Activated CD8-positive, alpha-beta memory T cell treated with anti-CD3 and anti-CD28 coated beads for 1 hour (primary cell): ENCODE data around the gene LHPP.

ENCODE experiments used
- DNase-seq, 2 donors: peaks; one replicate each; pipeline ENCODE4 v3.0.0-alpha.2; 2020; ENCODE audit warnings: low read depth in 1 of 2; ENCODE audit errors: extremely low read depth in 1 of 2

Gene LHPP

GRCh38 chr10:124590216-124591122, 128.8 kb downstream of the LHPP start:
- DNase-seq, result no peak

DNA sequence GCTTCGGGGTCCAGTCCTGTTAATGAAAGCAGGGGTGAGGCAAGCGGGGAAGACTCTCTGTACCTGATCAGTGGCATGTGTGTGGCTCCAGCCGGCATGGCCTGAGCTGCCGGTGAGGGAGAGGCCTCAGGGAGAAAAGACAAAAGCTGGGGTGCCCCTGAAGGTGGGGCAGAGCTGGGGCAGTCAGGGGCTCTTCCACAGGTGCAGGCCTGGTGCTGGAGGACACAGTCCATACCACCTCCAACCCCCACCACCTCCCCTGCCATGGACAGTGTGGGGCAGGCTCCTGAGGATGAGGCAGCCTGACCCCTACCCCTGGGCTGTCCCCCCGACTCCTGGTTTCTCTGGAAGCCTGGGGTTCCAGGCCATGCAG, 129.5 kb downstream of the LHPP start:
- DNase-seq, result no peak

GRCh38 chr10:124592101-124592500, 130.5 kb downstream of the LHPP start:
- DNase-seq, result no peak

GRCh38 chr10:124592736-124593430, 131.3 kb downstream of the LHPP start:
- DNase-seq, result no peak

DNA sequence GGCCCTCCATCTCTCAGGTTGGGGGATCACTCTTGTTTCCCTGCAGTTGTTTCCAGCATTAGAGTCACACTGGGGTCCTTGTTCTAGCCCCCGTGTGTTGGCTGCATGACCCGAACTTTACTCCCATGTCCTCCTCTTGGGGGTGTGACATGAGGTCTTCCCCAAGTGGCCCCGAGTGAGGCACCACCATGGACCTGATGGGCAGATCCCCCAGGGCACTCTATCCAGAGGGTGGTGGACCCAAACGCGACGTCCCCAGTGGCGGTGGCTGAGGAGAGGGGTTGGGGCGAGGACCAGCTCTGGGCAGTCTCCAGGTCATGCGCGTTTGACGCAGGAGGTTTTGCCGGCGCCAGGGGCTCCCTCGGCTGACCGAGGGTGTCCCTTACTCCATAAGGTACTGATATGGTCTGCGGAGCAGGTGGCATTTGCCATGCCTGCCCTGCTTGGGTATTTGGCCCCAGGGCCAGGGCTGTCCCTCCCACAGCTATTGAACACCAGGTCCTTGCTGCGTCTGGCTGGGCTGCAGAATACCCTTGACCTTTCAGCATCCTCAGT, 131.9 kb downstream of the LHPP start:
- DNase-seq, result no peak

DNA sequence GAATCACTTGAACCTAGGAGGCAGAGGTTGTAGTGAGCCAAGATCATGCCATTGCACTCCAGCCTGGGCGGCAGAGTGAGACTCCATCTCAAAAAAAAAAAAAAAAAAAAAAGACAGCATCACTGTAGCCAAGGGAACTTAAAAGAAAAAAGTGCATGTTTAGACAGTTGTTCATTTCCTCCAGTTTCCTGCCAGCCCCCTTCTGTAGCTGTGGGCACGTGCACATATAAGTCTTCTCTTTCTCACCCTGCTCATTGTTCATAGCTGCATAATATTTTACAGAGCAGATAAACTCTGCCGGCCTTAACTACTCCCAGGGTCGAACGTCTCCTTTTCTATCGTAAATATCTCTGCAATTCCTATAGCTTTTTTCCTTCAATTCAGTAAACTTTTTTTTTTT, 132.6 kb downstream of the LHPP start:
- no peak for DNase-seq

DNA sequence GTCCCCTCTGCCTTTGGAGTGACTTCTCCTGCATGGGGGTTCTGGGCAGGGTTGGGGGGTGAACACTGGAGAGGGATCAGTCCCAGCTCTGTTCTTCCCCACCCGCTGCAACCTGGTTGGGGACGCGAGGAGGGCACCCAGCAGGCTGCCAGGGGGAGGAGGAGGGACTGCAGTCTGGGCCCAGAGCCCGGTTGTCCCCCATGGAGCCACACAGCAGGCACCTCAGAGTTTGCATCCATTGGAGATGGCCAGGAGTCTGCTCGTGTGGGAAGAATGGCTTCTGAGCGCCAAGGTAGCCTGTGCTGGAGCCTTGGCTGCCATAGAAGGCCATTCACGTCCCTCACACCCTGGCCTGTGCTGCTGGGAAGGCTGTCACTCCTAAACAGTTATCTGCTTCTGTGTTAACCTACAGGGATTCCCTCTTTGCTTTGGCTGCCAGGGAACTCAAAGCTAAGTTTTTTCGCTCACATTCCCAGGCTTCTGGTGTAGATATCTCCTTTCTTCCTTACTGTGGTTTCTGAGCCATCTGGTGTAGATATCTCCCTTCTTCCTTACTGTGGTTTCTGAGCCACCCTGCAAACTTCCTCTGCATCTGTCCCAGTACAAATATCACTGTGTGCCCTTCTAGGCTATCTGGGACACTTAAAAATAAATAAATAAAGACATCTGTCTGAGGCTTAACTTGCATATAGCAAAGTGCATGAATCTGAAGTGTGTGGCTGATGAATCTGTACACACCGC, 133.7 kb downstream of the LHPP start:
- DNase-seq, result no peak

GRCh38 chr10:124596116-124596785, 134.6 kb downstream of the LHPP start:
- DNase-seq, result no peak

DNA sequence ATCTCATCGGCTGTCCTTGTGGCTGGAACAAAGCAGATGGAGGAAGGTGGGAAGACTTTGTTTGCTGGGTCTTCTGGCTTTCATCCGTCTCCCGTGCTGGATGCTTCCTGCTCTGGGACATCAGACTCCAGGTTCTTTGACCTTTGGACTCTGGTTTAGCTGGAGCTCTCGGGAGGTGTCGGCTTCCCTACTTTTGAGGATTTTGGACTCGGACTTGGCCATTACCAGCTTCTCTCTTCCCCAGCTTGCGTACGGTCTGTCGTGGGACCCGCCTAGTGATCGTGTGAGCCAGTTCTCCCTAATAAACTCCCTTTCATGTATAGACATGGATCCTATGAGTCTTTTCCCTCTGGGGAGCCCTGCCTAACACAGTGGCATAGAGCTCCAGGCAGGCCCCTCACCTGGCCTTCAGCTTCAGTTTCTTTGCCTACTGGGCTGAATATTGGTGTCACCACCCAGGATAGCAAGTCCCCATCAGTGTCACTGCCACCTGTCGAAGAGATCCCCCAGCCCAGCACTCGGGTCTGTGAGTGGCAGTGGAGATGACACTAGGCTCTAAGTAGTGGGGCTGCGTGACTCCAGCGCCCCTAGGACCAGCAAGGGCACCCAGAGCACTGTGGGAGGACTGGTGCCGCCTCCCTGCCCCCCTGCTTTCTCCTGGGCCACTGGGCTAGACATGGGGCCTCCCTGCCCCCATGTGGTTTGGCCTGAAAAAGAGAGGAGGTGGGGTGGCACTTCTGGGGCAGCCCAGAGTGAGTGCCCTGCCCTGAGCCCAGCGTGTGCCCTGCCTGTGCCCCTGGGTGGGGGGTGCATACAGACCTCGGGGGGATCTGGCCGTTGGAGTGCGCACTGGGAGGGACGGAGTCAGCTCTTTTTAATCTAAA, 135.6 kb downstream of the LHPP start:
- DNase-seq, result no peak

DNA sequence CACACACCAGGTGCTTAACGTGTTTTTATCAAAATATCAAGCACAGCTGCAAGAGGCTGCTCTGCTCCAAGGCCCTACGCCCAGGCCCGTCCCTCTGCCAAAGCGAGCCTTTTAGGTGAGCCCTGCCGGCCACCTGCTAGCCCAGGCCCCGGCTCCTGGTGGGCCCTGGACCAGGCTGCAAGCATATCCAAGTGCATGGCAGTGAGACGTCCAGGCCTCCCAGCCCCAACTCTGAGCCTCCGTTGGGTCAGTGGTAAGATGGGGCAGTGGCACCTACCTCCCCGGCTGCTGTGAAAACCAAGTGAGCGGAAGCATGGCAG, 136.2 kb downstream of the LHPP start:
- DNase-seq, result no peak

DNA sequence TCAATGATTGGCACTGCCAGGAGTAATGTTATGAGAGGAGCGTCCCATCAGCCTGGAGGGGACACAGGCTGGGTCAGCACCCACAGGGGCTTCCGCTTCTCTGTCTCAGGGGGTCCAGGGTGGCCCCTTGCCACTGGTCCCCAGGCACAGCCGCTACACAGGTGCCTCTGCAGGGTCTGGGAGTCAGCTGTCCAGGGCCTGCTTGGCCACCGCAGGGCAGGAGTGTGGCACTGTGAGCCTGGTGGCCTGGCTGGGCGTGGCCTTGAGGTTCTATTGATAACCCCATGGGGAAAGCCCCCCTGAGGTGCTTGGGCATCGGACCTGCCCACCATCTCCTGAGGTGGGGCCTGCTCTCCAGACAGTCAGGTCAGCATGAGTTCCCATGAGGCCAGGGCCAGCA, 136.6 kb downstream of the LHPP start:
- DNase-seq, result no peak

GRCh38 chr10:124598773-124599587, 137.4 kb downstream of the LHPP start:
- no peak for DNase-seq

- no peak for DNase-seq
These were observed 138.0 kb downstream of the LHPP start for GRCh38 chr10:124599588-124600050.

DNA sequence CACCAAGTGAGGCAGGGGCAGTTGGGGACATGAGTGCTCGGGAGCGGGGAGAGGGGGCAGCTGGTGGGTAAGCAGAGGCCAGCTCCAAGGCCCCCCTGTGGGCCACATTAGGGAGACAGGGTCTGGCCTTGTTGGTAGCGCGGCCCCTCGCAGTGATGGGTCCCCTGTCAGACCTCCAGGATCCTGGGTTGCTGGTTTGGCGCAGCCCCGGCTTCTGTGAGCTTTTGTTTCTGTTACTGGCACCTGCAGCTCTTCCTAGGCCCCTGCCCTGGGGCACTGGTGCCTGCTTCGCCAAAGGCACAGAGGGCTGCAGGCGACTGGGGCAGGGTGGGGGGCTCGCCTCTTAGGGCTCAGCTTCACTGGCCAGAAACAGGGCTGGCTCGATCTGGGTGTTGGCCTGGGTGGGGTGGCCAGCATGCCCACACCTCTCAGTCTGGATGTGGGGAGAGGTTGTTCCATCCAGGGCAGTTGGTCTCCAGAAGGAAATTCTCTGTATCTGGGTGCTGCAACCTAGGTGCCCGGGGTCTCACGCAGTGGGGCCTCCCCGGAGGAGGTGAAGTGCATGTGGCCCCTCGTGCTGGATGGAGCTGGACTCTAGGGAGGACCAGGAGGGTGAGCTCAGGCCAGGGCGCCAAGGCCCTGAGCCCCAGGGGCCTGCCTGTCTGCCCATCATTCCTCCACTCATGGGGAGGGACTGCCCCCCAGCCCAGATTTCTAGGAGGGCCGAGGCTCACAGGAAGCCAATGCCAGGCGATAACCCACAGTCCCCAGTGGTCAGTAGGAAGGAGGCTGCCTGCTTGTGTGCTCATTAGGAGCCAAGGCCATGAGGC, 138.6 kb downstream of the LHPP start:
- DNase-seq, result no peak

DNA sequence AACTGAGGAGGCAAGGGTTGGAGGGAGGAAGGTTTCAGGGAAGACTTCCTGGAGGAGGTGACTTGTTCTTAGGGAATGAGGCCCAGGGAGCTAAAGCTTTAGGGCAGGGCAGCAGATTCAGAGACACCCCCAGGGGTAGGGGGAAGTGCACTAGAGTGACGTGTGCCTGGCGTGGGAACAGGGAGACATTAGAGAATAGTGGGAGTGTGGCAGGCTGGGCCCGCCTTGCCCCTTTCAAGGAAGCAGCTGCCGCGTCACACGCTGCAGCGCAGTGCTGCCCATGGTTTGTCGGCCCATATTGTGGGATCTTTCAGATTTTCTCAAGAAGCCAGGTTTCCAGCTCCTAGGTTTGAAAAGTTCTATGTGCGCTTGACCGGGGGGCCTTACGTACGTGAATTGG, 139.4 kb downstream of the LHPP start:
- no peak for DNase-seq

- no peak for DNase-seq
These were observed 140.0 kb downstream of the LHPP start for GRCh38 chr10:124601431-124602120.

DNA sequence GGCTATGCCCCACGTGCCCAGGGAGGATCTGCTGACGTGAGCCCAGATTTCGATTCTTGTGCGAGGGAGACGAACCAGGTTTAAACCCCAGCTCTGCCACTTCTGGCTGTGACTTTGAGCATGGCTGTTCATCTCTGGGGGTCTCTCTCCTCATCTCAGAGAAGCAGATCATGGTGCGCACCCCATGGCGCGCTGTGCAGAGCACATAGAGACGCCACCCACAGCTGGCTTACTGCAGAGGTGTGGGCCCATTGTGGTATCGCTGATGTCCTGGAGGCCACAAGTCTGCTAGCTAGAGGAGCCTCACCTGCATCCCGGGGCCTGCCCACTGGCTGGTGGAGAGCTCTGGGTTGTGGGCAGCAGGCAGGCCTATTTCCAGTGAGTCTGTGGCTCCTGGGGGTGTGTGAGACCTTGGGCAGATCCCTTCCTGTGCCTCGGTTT, 140.5 kb downstream of the LHPP start:
- no peak for DNase-seq
